ENCODE data around the gene TTLL9.

DNA sequence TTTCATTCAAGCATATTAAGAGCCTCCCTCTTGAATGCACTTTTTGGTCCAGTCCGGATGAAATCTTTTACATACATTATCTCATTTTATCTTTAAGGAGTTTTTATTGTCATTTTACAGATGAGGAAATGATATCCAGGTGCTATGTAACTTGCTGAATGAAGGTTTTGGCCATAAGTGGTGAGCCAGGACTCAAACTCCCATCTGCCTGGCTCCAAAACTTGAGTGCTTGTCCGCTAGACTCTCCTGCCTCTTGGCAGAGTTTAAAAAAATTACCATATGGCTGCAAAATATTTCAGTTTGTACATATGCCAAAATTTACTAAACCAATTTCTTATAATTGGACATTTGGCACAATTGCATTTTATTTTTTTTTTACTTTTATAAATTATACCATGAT, 69.2 kb downstream of the TTLL9 start:
- TF ChIP-seq CTCF (IDR thresholded peaks at IDR 0.05), result no peak
- no peak for TF ChIP-seq POLR2AphosphoS5 (IDR thresholded peaks at IDR 0.05)

All from prostate gland (tissue), 2 donors.